Measurements from ENCODE around the gene SEC14L5.
"Not testable (repeated sequence)": the region's sequence is repeated elsewhere in the genome, so short reads cannot be mapped to it uniquely, and the experiment has no call there.

SEC14L5 gene

DNA sequence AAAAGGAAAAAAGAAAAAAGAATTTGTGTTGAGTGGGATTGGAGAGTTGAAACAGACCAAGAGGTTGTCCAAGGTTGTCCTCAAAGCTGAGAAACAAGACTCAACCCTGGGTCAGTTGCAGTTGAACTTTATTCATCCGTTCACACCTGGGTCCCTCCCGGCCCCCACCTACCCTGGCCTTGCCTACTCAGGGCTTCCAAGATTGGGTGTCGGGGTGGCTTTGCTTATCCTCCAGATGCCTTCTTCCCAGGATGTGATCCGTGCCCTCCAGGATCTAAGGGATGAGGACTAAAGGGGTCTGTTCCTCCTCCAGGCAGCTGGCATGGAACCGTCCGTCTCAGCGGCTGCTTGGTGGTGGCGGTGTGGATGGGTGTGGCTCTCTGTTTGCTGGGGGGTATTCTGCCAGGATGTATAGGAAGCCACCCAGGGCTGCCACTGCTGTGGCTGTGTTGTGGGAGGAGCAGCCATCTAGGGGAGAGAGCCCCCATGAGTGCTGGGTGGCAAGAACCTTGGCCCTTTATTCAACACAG lies 85.9 kb downstream of the SEC14L5 start:
- TF ChIP-seq, protein P1, sequence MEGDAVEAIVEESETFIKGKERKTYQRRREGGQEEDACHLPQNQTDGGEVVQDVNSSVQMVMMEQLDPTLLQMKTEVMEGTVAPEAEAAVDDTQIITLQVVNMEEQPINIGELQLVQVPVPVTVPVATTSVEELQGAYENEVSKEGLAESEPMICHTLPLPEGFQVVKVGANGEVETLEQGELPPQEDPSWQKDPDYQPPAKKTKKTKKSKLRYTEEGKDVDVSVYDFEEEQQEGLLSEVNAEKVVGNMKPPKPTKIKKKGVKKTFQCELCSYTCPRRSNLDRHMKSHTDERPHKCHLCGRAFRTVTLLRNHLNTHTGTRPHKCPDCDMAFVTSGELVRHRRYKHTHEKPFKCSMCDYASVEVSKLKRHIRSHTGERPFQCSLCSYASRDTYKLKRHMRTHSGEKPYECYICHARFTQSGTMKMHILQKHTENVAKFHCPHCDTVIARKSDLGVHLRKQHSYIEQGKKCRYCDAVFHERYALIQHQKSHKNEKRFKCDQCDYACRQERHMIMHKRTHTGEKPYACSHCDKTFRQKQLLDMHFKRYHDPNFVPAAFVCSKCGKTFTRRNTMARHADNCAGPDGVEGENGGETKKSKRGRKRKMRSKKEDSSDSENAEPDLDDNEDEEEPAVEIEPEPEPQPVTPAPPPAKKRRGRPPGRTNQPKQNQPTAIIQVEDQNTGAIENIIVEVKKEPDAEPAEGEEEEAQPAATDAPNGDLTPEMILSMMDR (IDR thresholded peaks at IDR 0.05; ENCODE audit: low read depth, low read length) = no peak
- TF ChIP-seq EZH2phosphoT487 (IDR thresholded peaks at IDR 0.05; ENCODE audit: low read depth) = no peak
- peaks cover 41% of the 10 kb centered on the region for H3K27me3 ChIP-seq (ENCODE audit: low read depth, low read length)

DNA sequence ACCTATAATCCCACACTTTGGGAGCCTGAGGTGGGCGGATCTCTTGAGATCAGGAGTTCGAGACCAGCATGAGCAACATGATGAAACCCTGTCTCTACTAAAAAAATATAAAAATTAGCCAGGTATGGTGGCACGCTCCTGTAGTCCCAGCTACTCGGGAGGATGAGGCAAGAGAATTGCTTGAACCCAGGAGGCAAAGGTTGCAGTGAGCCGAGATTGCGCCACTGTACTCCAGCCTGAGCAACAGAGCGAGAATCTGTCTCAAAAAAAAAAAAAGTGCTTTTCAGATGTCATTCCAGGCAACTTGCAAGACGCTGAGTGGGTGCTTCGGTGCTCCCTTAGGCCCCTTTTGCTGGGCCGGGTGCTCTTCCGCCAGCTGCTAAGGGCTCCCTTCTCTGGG lies 86.5 kb downstream of the SEC14L5 start:
- not testable (repeated sequence) for H3K9ac ChIP-seq (ENCODE audit: low read length); H3K79me2 ChIP-seq (ENCODE audit: low read length); H4K20me1 ChIP-seq (ENCODE audit: insufficient read depth, low read length); H3K27ac ChIP-seq (ENCODE audit: low read length); H3K4me2 ChIP-seq (ENCODE audit: low read length); H3K4me3 ChIP-seq (ENCODE audit: low read length); H3K4me1 ChIP-seq (ENCODE audit: low read length); H3K9me3 ChIP-seq (ENCODE audit: insufficient read depth, low read length); H2AFZ ChIP-seq (ENCODE audit: low read depth, low read length); H3K36me3 ChIP-seq (replicated peaks; ENCODE audit: low read depth, low read length)
- H3K27me3 ChIP-seq (ENCODE audit: low read depth, low read length) = peaks cover 46% of the 10 kb centered on the region

More for the DNA sequence above, 85.9 kb downstream of the SEC14L5 start:
- no peak overlapping the region for H3K4me3 ChIP-seq (ENCODE audit: low read length)
- no peaks in the 10 kb centered on the region for H3K9me3 ChIP-seq (ENCODE audit: insufficient read depth, low read length)
- peaks cover 9% of the 10 kb centered on the region; the same call in 1 of the 2 replicates for H3K4me1 ChIP-seq (ENCODE audit: low read length)
- no peak overlapping the region for H3K4me2 ChIP-seq (ENCODE audit: low read length)
- H3K36me3 ChIP-seq (replicated peaks; ENCODE audit: low read depth, low read length) = no peaks in the 10 kb centered on the region
- no peak overlapping the region for H2AFZ ChIP-seq (ENCODE audit: low read depth, low read length)
- H3K9ac ChIP-seq (ENCODE audit: low read length) = no peak overlapping the region
- no peaks in the 10 kb centered on the region for H3K79me2 ChIP-seq (ENCODE audit: low read length)
- H3K27ac ChIP-seq (ENCODE audit: low read length) = no peak overlapping the region
- no peaks in the 10 kb centered on the region for H4K20me1 ChIP-seq (ENCODE audit: insufficient read depth, low read length)

DNA sequence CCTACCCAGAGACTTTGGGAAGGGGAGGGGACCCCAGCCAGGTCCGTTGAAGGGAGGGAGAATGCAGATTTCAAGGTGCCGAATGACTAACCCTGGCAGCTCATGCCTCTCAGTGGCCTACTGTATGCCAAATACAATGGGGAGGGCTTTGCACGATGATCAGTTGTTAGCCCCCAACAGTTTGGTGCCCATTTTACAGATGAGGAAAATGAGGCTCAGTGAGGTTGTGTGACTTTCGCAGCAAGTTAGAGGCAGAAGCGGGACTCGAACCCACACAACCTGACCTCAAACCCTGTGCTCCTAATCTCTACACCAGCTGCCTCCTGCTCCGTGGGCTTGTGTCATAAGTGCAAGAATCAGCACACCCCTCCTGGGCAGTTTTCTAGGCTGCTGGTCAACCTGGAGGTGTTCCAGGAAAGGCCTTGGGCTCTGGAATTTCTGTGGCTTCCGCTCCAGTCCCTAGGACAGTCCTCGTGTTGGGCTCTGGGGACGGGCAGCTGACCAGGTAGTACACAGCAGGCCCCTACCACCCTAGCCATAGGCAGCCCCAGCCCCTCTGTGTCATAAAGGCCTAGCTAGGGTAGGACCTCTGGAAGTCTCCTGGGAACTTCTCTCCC lies 87.5 kb downstream of the SEC14L5 start:
- Histone ChIP-seq H3K9me3 (ENCODE audit: insufficient read depth, low read length) (no peaks in the 10 kb centered on the region), H4K20me1 (ENCODE audit: insufficient read depth, low read length) (no peaks in the 10 kb centered on the region), H3K4me3 (ENCODE audit: low read length) (no peak overlapping the region), H3K4me1 (ENCODE audit: low read length) (peaks cover 9% of the 10 kb centered on the region; the same call in 1 of the 2 replicates), H3K9ac (ENCODE audit: low read length) (no peak overlapping the region), H3K27ac (ENCODE audit: low read length) (no peak overlapping the region), H2AFZ (ENCODE audit: low read depth, low read length) (no peak overlapping the region), H3K79me2 (ENCODE audit: low read length) (no peaks in the 10 kb centered on the region), H3K27me3 (ENCODE audit: low read depth, low read length) (peaks cover 41% of the 10 kb centered on the region), H3K36me3 (replicated peaks; ENCODE audit: low read depth, low read length) (no peaks in the 10 kb centered on the region), H3K4me2 (ENCODE audit: low read length) (no peak overlapping the region)
- no peak for TF ChIP-seq EZH2phosphoT487 (IDR thresholded peaks at IDR 0.05; ENCODE audit: low read depth)
- TF ChIP-seq, protein P1 (IDR thresholded peaks at IDR 0.05; ENCODE audit: low read depth, low read length) = no peak

DNA sequence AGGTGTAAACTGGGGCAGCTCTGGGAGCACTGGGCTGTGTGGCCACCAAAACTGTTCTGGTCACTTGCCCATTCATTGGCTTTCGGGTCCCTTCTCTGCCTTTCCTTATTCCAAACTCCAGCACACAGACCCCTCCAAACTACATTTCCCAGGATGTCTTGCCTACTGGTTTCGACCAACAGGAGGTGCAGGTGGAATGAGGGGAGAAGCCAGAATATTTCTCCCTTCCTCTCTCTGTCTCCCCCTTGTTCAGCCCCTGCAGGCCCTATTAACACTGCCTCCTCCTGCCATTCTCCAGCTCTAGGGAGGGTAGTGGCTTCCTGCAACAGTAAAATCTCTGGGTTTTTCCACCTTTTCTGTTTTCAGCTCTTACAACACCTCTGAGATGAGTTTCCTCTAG lies 88.8 kb downstream of the SEC14L5 start:
- no peak overlapping the region for H2AFZ ChIP-seq (ENCODE audit: low read depth, low read length)
- no peaks in the 10 kb centered on the region for H4K20me1 ChIP-seq (ENCODE audit: insufficient read depth, low read length)
- H3K9me3 ChIP-seq (ENCODE audit: insufficient read depth, low read length) = no peaks in the 10 kb centered on the region
- H3K27ac ChIP-seq (ENCODE audit: low read length) = no peak overlapping the region
- no peak for TF ChIP-seq EZH2phosphoT487 (IDR thresholded peaks at IDR 0.05; ENCODE audit: low read depth)
- TF ChIP-seq, protein P1 (IDR thresholded peaks at IDR 0.05; ENCODE audit: low read depth, low read length) = no peak
- no peak overlapping the region for H3K9ac ChIP-seq (ENCODE audit: low read length)
- H3K79me2 ChIP-seq (ENCODE audit: low read length) = no peaks in the 10 kb centered on the region
- H3K4me2 ChIP-seq (ENCODE audit: low read length) = no peak overlapping the region
- peaks cover 1% of the 10 kb centered on the region; the same call in 1 of the 2 replicates for H3K4me1 ChIP-seq (ENCODE audit: low read length)
- peaks cover 35% of the 10 kb centered on the region for H3K27me3 ChIP-seq (ENCODE audit: low read depth, low read length)
- no peak overlapping the region for H3K4me3 ChIP-seq (ENCODE audit: low read length)
- no peaks in the 10 kb centered on the region for H3K36me3 ChIP-seq (replicated peaks; ENCODE audit: low read depth, low read length)

Data from OCI-LY3 (cell line).